Measurements from ENCODE around the gene MLN. TPM values are rescaled to one million over a fixed set of nuclear protein-coding genes. Genes with fewer than 3 reads are reported as not detected.

MLN gene
- polyA plus RNA-seq, 2 of the 4 experiments (the other 2 are of a cell fraction) = not detected

GRCh38 chr6:33745548-33745947, 58.3 kb downstream of the MLN start:
- H3K27ac ChIP-seq = peak overlapping the region; percentile 68 to 77; a peak in 4 of 6 replicates
- ChIA-PET CTCF (interaction anchor here (0.8 to 7.2 kb wide), 16 partner anchors 8 to 411 kb away, joined by 3 to 80 read pairs (median 6); partner anchors contain the start of gene UQCC2), POLR2A (interaction anchor here (1.0 kb wide), 1 partner anchor 33 kb away, joined by 3 read pairs; no protein-coding TSS in a partner anchor)
- peaks cover 27% of the 10 kb centered on the region for H3K4me1 ChIP-seq
- H3K4me2 ChIP-seq = peak overlapping the region; percentile 45; the same call in 1 of the 3 replicates
- no peaks in the 10 kb centered on the region for H3K9me3 ChIP-seq
- ATAC-seq (no peak), FAIRE-seq (no peak), DNase-seq (ENCODE audit: low read depth in 1 of 2, low spot score in 1 of 2) (no peak)
- WGBS (ENCODE audit: missing lambda C conversion rate) = 84% methylated on average over 6 of the region's 7 CpGs
- no peak overlapping the region for H3K4me3 ChIP-seq
- TF ChIP-seq MAFK (IDR thresholded peaks at IDR 0.05; ENCODE audit: partially characterized antibody) = no peak
- TF ChIP-seq SMC3 (IDR thresholded peaks at IDR 0.05) = no peak
- no peak for TF ChIP-seq HES2 (IDR thresholded peaks at IDR 0.05)
- TF ChIP-seq KDM1A (IDR thresholded peaks at IDR 0.05; ENCODE audit: low read depth) = no peak
- TF ChIP-seq, protein P1, sequence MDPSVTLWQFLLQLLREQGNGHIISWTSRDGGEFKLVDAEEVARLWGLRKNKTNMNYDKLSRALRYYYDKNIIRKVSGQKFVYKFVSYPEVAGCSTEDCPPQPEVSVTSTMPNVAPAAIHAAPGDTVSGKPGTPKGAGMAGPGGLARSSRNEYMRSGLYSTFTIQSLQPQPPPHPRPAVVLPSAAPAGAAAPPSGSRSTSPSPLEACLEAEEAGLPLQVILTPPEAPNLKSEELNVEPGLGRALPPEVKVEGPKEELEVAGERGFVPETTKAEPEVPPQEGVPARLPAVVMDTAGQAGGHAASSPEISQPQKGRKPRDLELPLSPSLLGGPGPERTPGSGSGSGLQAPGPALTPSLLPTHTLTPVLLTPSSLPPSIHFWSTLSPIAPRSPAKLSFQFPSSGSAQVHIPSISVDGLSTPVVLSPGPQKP (IDR thresholded peaks at IDR 0.05; ENCODE audit: low read depth, low read length) = no peak
- TF ChIP-seq HMGXB4 (CRISPR knock-in tag; IDR thresholded peaks at IDR 0.05; ENCODE audit: borderline replicate concordance) = no peak
- no peak for TF ChIP-seq CHD2 (IDR thresholded peaks at IDR 0.05; ENCODE audit: low read length, partially characterized antibody)
- TF ChIP-seq ATOH8 (CRISPR knock-in tag; IDR thresholded peaks at IDR 0.05; ENCODE audit: low read depth) = no peak
- TF ChIP-seq MAZ (IDR thresholded peaks at IDR 0.05; ENCODE audit: borderline replicate concordance, low read depth, low read length) = no peak

DNA sequence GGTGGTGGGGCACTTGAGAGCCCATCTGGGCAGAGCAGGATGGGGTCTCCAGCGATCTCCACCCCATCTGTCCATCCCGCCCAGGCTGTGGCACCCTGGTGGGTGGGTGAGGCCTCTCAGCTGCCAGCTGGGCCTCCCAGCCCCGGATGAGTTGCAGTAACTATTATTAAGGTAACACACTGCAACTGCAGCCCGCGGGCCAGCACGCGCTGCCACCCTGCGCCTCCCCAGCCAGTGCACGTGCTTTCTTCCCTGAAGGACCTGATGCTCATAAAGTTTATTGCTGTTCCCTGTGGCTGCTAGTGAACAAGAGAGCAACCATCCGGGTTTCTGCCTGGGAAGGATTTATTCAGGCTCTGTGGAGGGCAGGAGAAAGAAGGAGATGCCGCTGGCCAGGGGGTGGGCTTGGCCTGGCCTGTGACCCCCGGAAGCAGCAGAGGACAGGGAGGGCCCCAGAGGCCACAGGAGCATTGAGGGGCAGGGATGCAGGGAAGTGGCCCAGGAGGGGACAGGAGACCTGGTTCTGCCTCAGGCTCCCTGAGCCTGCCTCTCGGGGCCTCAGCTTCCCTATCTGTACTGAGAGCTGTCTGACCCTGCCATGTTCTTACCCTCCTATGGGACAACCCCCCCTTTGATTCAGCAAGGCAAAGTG, 58.8 kb downstream of the MLN start:
- Histone ChIP-seq H3K27ac (peak overlapping the region; percentile 68 to 77; a peak in 3 of 6 replicates), H3K9me3 (no peaks in the 10 kb centered on the region), H3K4me3 (no peak overlapping the region), H3K4me1 (peaks cover 27% of the 10 kb centered on the region), H3K4me2 (peak overlapping the region; percentile 9; the same call in 2 of the 3 replicates)
- no peak for FAIRE-seq
- 67% methylated on average over 8 of the region's 13 CpGs for WGBS (ENCODE audit: missing lambda C conversion rate)
- TF ChIP-seq NFE2L2 (conservative IDR thresholded peaks at IDR 0.05; ENCODE audit: low read length) (no peak), RAD21 (conservative IDR thresholded peaks at IDR 0.05 in 1 of 2, IDR thresholded peaks at IDR 0.05 in 1 of 2) (no peak), TFCP2L1 (CRISPR knock-in tag; IDR thresholded peaks at IDR 0.05) (no peak), HES2 (IDR thresholded peaks at IDR 0.05) (no peak), CHD4 (IDR thresholded peaks at IDR 0.05; ENCODE audit: borderline replicate concordance) (no peak), ZNF302 (CRISPR knock-in tag; IDR thresholded peaks at IDR 0.05) (no peak), ZC3H11A (IDR thresholded peaks at IDR 0.05) (no peak), HOXA7 (CRISPR knock-in tag; IDR thresholded peaks at IDR 0.05) (no peak), EHF (CRISPR knock-in tag; IDR thresholded peaks at IDR 0.05) (no peak), USF2 (IDR thresholded peaks at IDR 0.05) (no peak)
- TF ChIP-seq, protein P2, sequence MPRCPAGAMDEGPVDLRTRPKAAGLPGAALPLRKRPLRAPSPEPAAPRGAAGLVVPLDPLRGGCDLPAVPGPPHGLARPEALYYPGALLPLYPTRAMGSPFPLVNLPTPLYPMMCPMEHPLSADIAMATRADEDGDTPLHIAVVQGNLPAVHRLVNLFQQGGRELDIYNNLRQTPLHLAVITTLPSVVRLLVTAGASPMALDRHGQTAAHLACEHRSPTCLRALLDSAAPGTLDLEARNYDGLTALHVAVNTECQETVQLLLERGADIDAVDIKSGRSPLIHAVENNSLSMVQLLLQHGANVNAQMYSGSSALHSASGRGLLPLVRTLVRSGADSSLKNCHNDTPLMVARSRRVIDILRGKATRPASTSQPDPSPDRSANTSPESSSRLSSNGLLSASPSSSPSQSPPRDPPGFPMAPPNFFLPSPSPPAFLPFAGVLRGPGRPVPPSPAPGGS (IDR thresholded peaks at IDR 0.05) = no peak
- no peak for DNase-seq (ENCODE audit: low read depth in 1 of 2, low spot score in 1 of 2)
- peak in 1 of 2 experiments; percentile 33; a peak in 2 of 6 replicates for ATAC-seq
- CTCF ChIA-PET = interaction anchor here (0.5 to 7.2 kb wide), 37 partner anchors 8 to 1035 kb away, joined by 3 to 80 read pairs (median 4); partner anchors contain the start of genes LEMD2 and UQCC2
- POLR2A ChIA-PET = interaction anchor here (1.0 kb wide), 1 partner anchor 33 kb away, joined by 3 read pairs; the partner anchor contains the start of gene UQCC2
